Glomerular endothelial cell (primary cell): ENCODE results near the gene PCDHA6. TPM values are rescaled to one million over a fixed set of nuclear protein-coding genes. Genes with fewer than 3 reads are reported as not detected.
"Not testable (repeated sequence)": the region's sequence is repeated elsewhere in the genome, so short reads cannot be mapped to it uniquely, and the experiment has no call there.

Experiments used
- DNase-seq: peaks from one replicate; pipeline ENCODE4 v3.0.0-alpha.2; 2011; ENCODE audit warnings: low read depth, low spot score; ENCODE audit errors: extremely low read depth
- total RNA-seq: library from RNA; depleted of rRNA; stranded (reverse); fragments of >200 nt; gene quantifications from 2 replicates; pipeline ENCODE4 v1.2.3, GENCODE V29; 2015

Gene PCDHA6
- 0.23 and 0.58 TPM in 2 replicates for total RNA-seq

- no peak for DNase-seq
These were observed at the start of gene PCDHA6 for GRCh38 chr5:140827704-140828361. PCDHA6 (plus strand) TSS chr5:140827960; CDS start chr5:140828092, 132 bp downstream.

- DNase-seq, result no peak
These were observed 47.2 kb upstream of the PCDHA6 start for GRCh38 chr5:140780512-140780911.

GRCh38 chr5:140785905-140786686 is 41.7 kb upstream of the PCDHA6 start, which contains the start of gene PCDHA1:
PCDHA1 (plus strand) TSS chr5:140786140.
- DNase-seq, result no peak

- DNase-seq, result not testable (repeated sequence)
These were observed 40.3 kb upstream of the PCDHA6 start for GRCh38 chr5:140787422-140787821.

GRCh38 chr5:140787849-140788504 is 39.8 kb upstream of the PCDHA6 start:
- not testable (repeated sequence) for DNase-seq

- no peak for DNase-seq
These were observed 36.7 kb upstream of the PCDHA6 start for GRCh38 chr5:140791089-140791488.

GRCh38 chr5:140794595-140795258 is 33.0 kb upstream of the PCDHA6 start, which contains the start of gene PCDHA2:
PCDHA2 (plus strand) TSS chr5:140794852.
- no peak for DNase-seq

- no peak for DNase-seq
These were observed 32.5 kb upstream of the PCDHA6 start for GRCh38 chr5:140795259-140795641.

GRCh38 chr5:140796072-140796717 is 31.6 kb upstream of the PCDHA6 start:
- DNase-seq, result not testable (repeated sequence)

- no peak for DNase-seq
These were observed 31.1 kb upstream of the PCDHA6 start for GRCh38 chr5:140796718-140797095.

GRCh38 chr5:140800816-140801493 is 26.8 kb upstream of the PCDHA6 start, which contains the start of gene PCDHA3:
PCDHA3 (plus strand) TSS chr5:140801057.
- no peak for DNase-seq

- no peak for DNase-seq
These were observed 26.3 kb upstream of the PCDHA6 start for GRCh38 chr5:140801494-140801841.

- DNase-seq, result not testable (repeated sequence)
These were observed 25.4 kb upstream of the PCDHA6 start for GRCh38 chr5:140802381-140802780.

GRCh38 chr5:140802781-140803271 is 24.9 kb upstream of the PCDHA6 start:
- DNase-seq, result no peak

- DNase-seq, result no peak
These were observed 20.7 kb upstream of the PCDHA6 start, which contains the start of gene PCDHA4 for GRCh38 chr5:140806834-140807775. PCDHA4 (plus strand) TSS chr5:140807068.

- DNase-seq, result not testable (repeated sequence)
These were observed 19.4 kb upstream of the PCDHA6 start for GRCh38 chr5:140808241-140808888.

- DNase-seq, result no peak
These were observed 18.9 kb upstream of the PCDHA6 start for GRCh38 chr5:140808889-140809291.
